CD14-positive monocyte (primary cell): Measurements from ENCODE around the gene GDF10. TPM values are rescaled to one million over a fixed set of nuclear protein-coding genes. Genes with fewer than 3 reads are reported as not detected.

Source experiments
- DNase-seq, 3 donors: peaks; one replicate each; pipeline ENCODE4 v3.0.0-alpha.2; 2011 to 2022
- H2AFZ ChIP-seq: 2 replicates; pipeline ENCODE4 v1.6.0; 2012; ENCODE audit warnings: mild to moderate bottlenecking, low read depth, low read length, inconsistent platforms; ENCODE audit not compliant: insufficient read depth, poor library complexity, severe bottlenecking
- H3K27ac ChIP-seq, 2 donors: 1 replicate in 1 of 2; 2 replicates in 1 of 2; pipeline ENCODE4 v1.5.1; 2012 to 2013; ENCODE audit warnings: low read length in 2 of 2, control low read depth in 1 of 2, inconsistent platforms in 1 of 2, low read depth in 1 of 2, mild to moderate bottlenecking in 1 of 2
- H3K27me3 ChIP-seq, 2 donors: one replicate each; pipeline versions ENCODE4 v1.6.0 to v1.6.1; 2011 to 2013; ENCODE audit warnings: low read length in 2 of 2; ENCODE audit not compliant: control insufficient read depth in 2 of 2, insufficient read depth in 2 of 2
- H3K36me3 ChIP-seq, 2 donors: replicated peaks in 1 of 2; 1 replicate in 1 of 2; 2 replicates in 1 of 2; pipeline versions ENCODE4 v1.5.1 to v1.6.1; 2012 to 2013; ENCODE audit warnings: low read length in 2 of 2, control low read depth in 1 of 2, inconsistent platforms in 1 of 2, mild to moderate bottlenecking in 1 of 2; ENCODE audit not compliant: insufficient read depth in 2 of 2, control insufficient read depth in 1 of 2
- H3K4me1 ChIP-seq, 2 donors: 1 replicate in 1 of 2; 2 replicates in 1 of 2; pipeline versions ENCODE4 v1.5.1 to v1.6.1; 2012 to 2013; ENCODE audit warnings: low read length in 2 of 2, control low read depth in 1 of 2, inconsistent platforms in 1 of 2, mild to moderate bottlenecking in 1 of 2, moderate library complexity in 1 of 2; ENCODE audit not compliant: insufficient read depth in 2 of 2, control insufficient read depth in 1 of 2
- H3K4me2 ChIP-seq: replicated peaks from 2 replicates; pipeline ENCODE3; 2012; ENCODE audit warnings: low read length, moderate library complexity, mild to moderate bottlenecking; ENCODE audit not compliant: poor library complexity, severe bottlenecking; ENCODE audit errors: extremely low read depth
- H3K4me3 ChIP-seq, 3 experiments: fragments of 200-600 bp in 1 of 3; sonication (generic) in 1 of 3; replicated peaks in 1 of 3; 1 replicate in 2 of 3; 2 replicates in 1 of 3; pipeline ENCODE4 v1.5.1; 2011 to 2013; ENCODE audit warnings: low read length in 3 of 3, mild to moderate bottlenecking in 3 of 3, control low read depth in 2 of 3, low read depth in 2 of 3, inconsistent platforms in 1 of 3, moderate library complexity in 1 of 3
- H3K79me2 ChIP-seq: 2 replicates; pipeline ENCODE4 v1.6.0; 2012; ENCODE audit warnings: mild to moderate bottlenecking, control low read depth, inconsistent platforms, low read length, moderate library complexity; ENCODE audit not compliant: insufficient read depth
- H3K9ac ChIP-seq: 2 replicates; pipeline ENCODE4 v1.6.0; 2017; ENCODE audit warnings: low read length, mild to moderate bottlenecking; ENCODE audit not compliant: insufficient read depth, poor library complexity, severe bottlenecking
- H3K9me3 ChIP-seq, 2 donors: replicated peaks in 1 of 2; 1 replicate in 1 of 2; 2 replicates in 1 of 2; pipeline versions ENCODE4 v1.5.1 to v1.6.1; 2012 to 2013; ENCODE audit warnings: low read length in 2 of 2, control low read depth in 1 of 2; ENCODE audit not compliant: control insufficient read depth in 1 of 2, insufficient read depth in 1 of 2
- H4K20me1 ChIP-seq: 2 replicates; pipeline ENCODE4 v1.6.0; 2012; ENCODE audit warnings: mild to moderate bottlenecking, low read length, control low read depth, moderate library complexity; ENCODE audit not compliant: insufficient read depth
- H3K27ac Mint-ChIP-seq, 7 donors: one replicate each; pipeline ENCODE4 v1.8.0; 2020; ENCODE audit warnings: mild to moderate bottlenecking in 7 of 7, mixed read lengths in 7 of 7, moderate library complexity in 6 of 7, inconsistent platforms in 2 of 7
- H3K27me3 Mint-ChIP-seq, 3 donors: one replicate each; pipeline ENCODE4 v1.8.0; 2021 to 2022; ENCODE audit warnings: low read depth in 3 of 3, mild to moderate bottlenecking in 3 of 3, mixed read lengths in 3 of 3, moderate library complexity in 3 of 3, inconsistent platforms in 1 of 3
- H3K36me3 Mint-ChIP-seq, 2 donors: one replicate each; pipeline ENCODE4 v1.8.0; 2020; ENCODE audit warnings: mixed read lengths in 2 of 2, inconsistent platforms in 1 of 2, mild to moderate bottlenecking in 1 of 2
- H3K4me1 Mint-ChIP-seq: one replicate; pipeline ENCODE4 v1.8.0; 2020; ENCODE audit warnings: mild to moderate bottlenecking, mixed read lengths
- H3K4me3 Mint-ChIP-seq, 2 donors: one replicate each; pipeline ENCODE4 v1.8.0; 2020; ENCODE audit warnings: mild to moderate bottlenecking in 2 of 2, mixed read lengths in 2 of 2, moderate library complexity in 1 of 2
- H3K9me3 Mint-ChIP-seq, 7 donors: one replicate each; pipeline ENCODE4 v1.8.0; 2020 to 2022; ENCODE audit warnings: mixed read lengths in 7 of 7, mild to moderate bottlenecking in 6 of 7, moderate library complexity in 6 of 7, inconsistent platforms in 2 of 7
- CTCF ChIP-seq: fragments of 200-600 bp; IDR thresholded peaks from one replicate; pipeline ENCODE4 v1.8.0; 2022; ENCODE audit warnings: antibody characterized with exemption, mild to moderate bottlenecking
- WGBS: methylation state at CpG from one replicate; pipeline ENCODE4 v1.1.5; 2013; ENCODE audit warnings: missing lambda C conversion rate; ENCODE audit not compliant: insufficient coverage; 5-methylcytosine and 5-hydroxymethylcytosine counted together
- intact Hi-C, 2 donors: fragments of 100-400 bp; cut with micrococcal nuclease; formaldehyde crosslinking; loops; one replicate each; pipeline versions ENCODE4 v1.15.0 to v1.15.1; 2023
- polyA plus RNA-seq, 3 donors: library from polyadenylated mRNA; depleted of rRNA in 1 of 3; unstranded in 2 of 3; stranded (reverse) in 1 of 3; fragments of 300-500 nt in 2 of 3; fragments of >200 nt in 1 of 3; fragmentation: Illumina TruSeq in 2 of 3; gene quantifications; 1 replicate in 2 of 3; 2 replicates in 1 of 3; pipeline ENCODE4 v1.2.3, GENCODE V29; 2012 to 2021

The GDF10 gene
- polyA plus RNA-seq, 3 donors: not detected

GRCh38 chr10:47356708-47357107, 56.7 kb downstream of the GDF10 start:
- Histone ChIP-seq H3K79me2 (no peaks in the 10 kb centered on the region), H3K9me3 (no peaks in the 10 kb centered on the region), H3K27ac (no peak overlapping the region), H2AFZ (no peak overlapping the region), H3K4me3 (no peak overlapping the region), H3K9ac (no peak overlapping the region), H3K4me2 (no peak overlapping the region), H3K4me1 (no peaks in the 10 kb centered on the region), H3K36me3 (no peaks in the 10 kb centered on the region), H3K27me3 (no peaks in the 10 kb centered on the region), H4K20me1 (no peaks in the 10 kb centered on the region)
- intact Hi-C loops: no loop called here
- Mint-ChIP-seq H3K9me3 (no peaks in the 10 kb centered on the region), H3K27ac (peak overlapping the region in 1 of 7 donors; percentile 37), H3K4me1 (no peaks in the 10 kb centered on the region), H3K4me3 (no peak overlapping the region), H3K27me3 (peaks cover 0 to 1% (median 0%) of the 10 kb centered on the region in 3 donors), H3K36me3 (no peaks in the 10 kb centered on the region)
- DNase-seq: no peak
- WGBS: 92% methylated on average over 4 of the region's 5 CpGs
- TF ChIP-seq CTCF: no peak

GRCh38 chr10:47357131-47357582, 57.2 kb downstream of the GDF10 start:
- peaks cover 0 to 1% (median 0%) of the 10 kb centered on the region in 3 donors for H3K27me3 Mint-ChIP-seq
- DNase-seq: no peak
- H3K36me3 Mint-ChIP-seq: no peaks in the 10 kb centered on the region
- no peaks in the 10 kb centered on the region for H3K27me3 ChIP-seq
- H3K9ac ChIP-seq: no peak overlapping the region
- H3K4me1 ChIP-seq: no peaks in the 10 kb centered on the region
- no peak overlapping the region for H2AFZ ChIP-seq
- H3K9me3 Mint-ChIP-seq: no peaks in the 10 kb centered on the region
- no peaks in the 10 kb centered on the region for H4K20me1 ChIP-seq
- no peaks in the 10 kb centered on the region for H3K4me1 Mint-ChIP-seq
- H3K27ac Mint-ChIP-seq: peak overlapping the region in 1 of 7 donors; percentile 37
- H3K4me3 Mint-ChIP-seq: no peak overlapping the region
- H3K79me2 ChIP-seq: no peaks in the 10 kb centered on the region
- H3K36me3 ChIP-seq: no peaks in the 10 kb centered on the region
- H3K9me3 ChIP-seq: no peaks in the 10 kb centered on the region
- 93% methylated on average over 6 of the region's 12 CpGs for WGBS
- intact Hi-C loops: no loop called here
- H3K4me3 ChIP-seq: no peak overlapping the region
- no peak overlapping the region for H3K4me2 ChIP-seq
- no peak for TF ChIP-seq CTCF
- H3K27ac ChIP-seq: no peak overlapping the region
